SH-SY5Y (cell line): ENCODE results near the gene ADORA3.

ENCODE experiments used
- GATA2 ChIP-seq: IDR thresholded peaks from 2 replicates; pipeline ENCODE4 v1.6.1; 2011; ENCODE audit warnings: mild to moderate bottlenecking, low read depth, low read length
- GATA3 ChIP-seq: IDR thresholded peaks from 2 replicates; pipeline ENCODE4 v1.6.1; 2011; ENCODE audit warnings: low read depth, mild to moderate bottlenecking, low read length, moderate library complexity

DNA sequence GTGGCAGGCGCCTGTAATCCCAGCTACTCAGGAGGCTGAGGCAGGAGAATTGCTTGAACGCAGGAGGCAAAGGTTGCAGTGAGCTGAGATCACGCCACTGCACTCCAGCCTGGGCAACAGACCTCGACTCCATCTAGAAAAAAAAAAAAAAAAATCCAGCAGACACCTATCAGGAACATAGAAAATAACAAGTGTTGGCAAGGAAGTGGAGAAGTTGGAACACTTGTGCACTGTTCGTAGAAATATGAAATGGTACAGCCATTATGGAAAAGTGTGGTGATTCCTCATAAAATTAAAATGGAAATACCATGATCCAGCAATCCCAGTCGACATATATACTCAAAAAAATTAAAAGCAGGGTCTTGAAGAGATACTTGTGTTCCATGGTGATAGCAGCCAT, 41.7 kb downstream of the ADORA3 start:
- TF ChIP-seq GATA2 (no peak), GATA3 (no peak)
